ENCODE data around the gene FSIP1.

- TF ChIP-seq CTCF (IDR thresholded peaks at IDR 0.05) (no peak), POLR2A (IDR thresholded peaks at IDR 0.05) (no peak)
Observed at GRCh38 chr15:39644136-39644535, 138.5 kb downstream of the FSIP1 start.

Data from gastroesophageal sphincter (tissue), 3 donors.